Osteoblast (primary cell): ENCODE data around the gene OR8D2. TPM values are rescaled to one million over a fixed set of nuclear protein-coding genes. Genes with fewer than 3 reads are reported as not detected.
"Not testable (repeated sequence)": the region's sequence is repeated elsewhere in the genome, so short reads cannot be mapped to it uniquely, and the experiment has no call there.

Experiments
- DNase-seq: peaks from one replicate; pipeline ENCODE4 v3.0.0; 2011; ENCODE audit warnings: low spot score, mixed read lengths; ENCODE audit not compliant: insufficient read length; ENCODE audit errors: missing footprints
- H2AFZ ChIP-seq: 2 replicates; pipeline ENCODE4 v1.6.0; 2011; ENCODE audit warnings: mild to moderate bottlenecking, low read length
- H3K27ac ChIP-seq: 2 replicates; pipeline ENCODE4 v1.5.1; 2011; ENCODE audit warnings: mild to moderate bottlenecking, low read depth, low read length, moderate library complexity
- H3K27me3 ChIP-seq: 2 replicates; pipeline ENCODE4 v1.6.0; 2012; ENCODE audit warnings: mild to moderate bottlenecking, control low read depth, inconsistent platforms, low read length, moderate library complexity; ENCODE audit not compliant: insufficient read depth
- H3K36me3 ChIP-seq: 2 replicates; pipeline ENCODE4 v1.5.1; 2011; ENCODE audit warnings: mild to moderate bottlenecking, low read length, control low read depth, moderate library complexity; ENCODE audit not compliant: insufficient read depth
- H3K4me1 ChIP-seq: 2 replicates; pipeline ENCODE4 v1.5.1; 2011; ENCODE audit warnings: mild to moderate bottlenecking, low read length, control low read depth, moderate library complexity; ENCODE audit not compliant: insufficient read depth
- H3K4me2 ChIP-seq: 2 replicates; pipeline ENCODE4 v1.6.0; 2011; ENCODE audit warnings: mild to moderate bottlenecking, low read length; ENCODE audit not compliant: insufficient read depth
- H3K4me3 ChIP-seq: fragments of 200-600 bp; sonication (generic); 3 replicates; pipeline ENCODE4 v1.5.1; 2012; ENCODE audit warnings: mild to moderate bottlenecking, low read length, inconsistent platforms; ENCODE audit not compliant: insufficient read depth
- H3K79me2 ChIP-seq: 2 replicates; pipeline ENCODE4 v1.6.0; 2012; ENCODE audit warnings: mild to moderate bottlenecking, low read length, control low read depth, inconsistent platforms; ENCODE audit not compliant: insufficient read depth
- H3K9me3 ChIP-seq: 2 replicates; pipeline ENCODE4 v1.5.1; 2011; ENCODE audit warnings: low read depth, low read length, control low read depth
- H4K20me1 ChIP-seq: 2 replicates; pipeline ENCODE4 v1.6.0; 2012; ENCODE audit warnings: mild to moderate bottlenecking, low read length, control low read depth; ENCODE audit not compliant: insufficient read depth
- total RNA-seq: library from RNA; depleted of rRNA; stranded (reverse); fragments of >200 nt; gene quantifications from 2 replicates; pipeline ENCODE4 v1.2.3, GENCODE V29; 2012
- TF ChIP-seq, protein P1 (sequence below): IDR thresholded peaks from 2 replicates; pipeline ENCODE4 v1.5.1; 2011; ENCODE audit warnings: mild to moderate bottlenecking, low read depth, low read length, moderate library complexity; ENCODE audit errors: extremely low read depth

Gene OR8D2
- total RNA-seq, 1 donor = not detected

DNA sequence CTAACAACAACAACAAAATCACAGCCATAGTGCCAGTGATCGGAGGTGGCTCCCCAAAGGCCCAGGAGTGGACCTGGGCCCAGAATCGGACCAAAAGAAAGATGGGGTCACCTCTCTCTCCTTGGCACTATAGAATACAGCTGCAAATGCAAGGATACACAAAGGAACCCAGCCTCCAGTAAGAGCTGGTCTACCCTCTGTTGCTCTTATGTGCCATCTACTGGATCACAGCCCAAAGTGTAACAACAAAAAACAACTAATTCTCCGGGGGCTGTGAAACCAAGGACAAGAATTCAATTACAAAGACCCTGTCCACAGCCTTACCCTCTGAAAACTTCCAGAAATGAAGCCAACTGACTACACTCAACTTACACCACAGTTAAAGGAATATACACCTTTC is 42.2 kb downstream of the OR8D2 start:
- H3K4me1 ChIP-seq = no peaks in the 10 kb centered on the region
- H4K20me1 ChIP-seq = no peaks in the 10 kb centered on the region
- H3K27me3 ChIP-seq = no peaks in the 10 kb centered on the region
- H3K27ac ChIP-seq = no peak overlapping the region
- H3K36me3 ChIP-seq = no peaks in the 10 kb centered on the region
- DNase-seq = no peak
- no peak overlapping the region for H3K4me3 ChIP-seq
- TF ChIP-seq, protein P1, sequence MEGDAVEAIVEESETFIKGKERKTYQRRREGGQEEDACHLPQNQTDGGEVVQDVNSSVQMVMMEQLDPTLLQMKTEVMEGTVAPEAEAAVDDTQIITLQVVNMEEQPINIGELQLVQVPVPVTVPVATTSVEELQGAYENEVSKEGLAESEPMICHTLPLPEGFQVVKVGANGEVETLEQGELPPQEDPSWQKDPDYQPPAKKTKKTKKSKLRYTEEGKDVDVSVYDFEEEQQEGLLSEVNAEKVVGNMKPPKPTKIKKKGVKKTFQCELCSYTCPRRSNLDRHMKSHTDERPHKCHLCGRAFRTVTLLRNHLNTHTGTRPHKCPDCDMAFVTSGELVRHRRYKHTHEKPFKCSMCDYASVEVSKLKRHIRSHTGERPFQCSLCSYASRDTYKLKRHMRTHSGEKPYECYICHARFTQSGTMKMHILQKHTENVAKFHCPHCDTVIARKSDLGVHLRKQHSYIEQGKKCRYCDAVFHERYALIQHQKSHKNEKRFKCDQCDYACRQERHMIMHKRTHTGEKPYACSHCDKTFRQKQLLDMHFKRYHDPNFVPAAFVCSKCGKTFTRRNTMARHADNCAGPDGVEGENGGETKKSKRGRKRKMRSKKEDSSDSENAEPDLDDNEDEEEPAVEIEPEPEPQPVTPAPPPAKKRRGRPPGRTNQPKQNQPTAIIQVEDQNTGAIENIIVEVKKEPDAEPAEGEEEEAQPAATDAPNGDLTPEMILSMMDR = no peak
- H3K9me3 ChIP-seq = no peaks in the 10 kb centered on the region
- no peaks in the 10 kb centered on the region for H3K79me2 ChIP-seq
- H2AFZ ChIP-seq = no peak overlapping the region
- no peak overlapping the region for H3K4me2 ChIP-seq

DNA sequence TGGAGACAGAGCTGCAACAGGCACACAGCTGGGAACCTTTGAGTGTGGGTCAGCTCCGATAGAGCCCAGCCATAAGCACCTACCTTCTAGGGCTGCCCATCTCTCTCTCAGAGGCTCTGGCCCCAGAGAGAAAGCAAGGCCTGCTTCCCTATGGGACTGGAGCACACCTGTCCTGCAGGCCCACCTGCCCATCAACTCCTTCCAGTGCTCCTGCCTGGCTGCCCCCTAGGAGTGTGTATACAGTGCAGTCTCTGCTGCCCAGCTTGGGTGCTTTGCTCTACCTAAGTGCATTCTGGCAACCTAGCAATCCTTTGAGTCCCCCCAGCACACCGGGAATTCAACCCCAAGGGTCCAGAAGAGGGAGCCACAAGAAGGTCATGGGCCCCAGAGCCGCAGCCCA is 42.8 kb downstream of the OR8D2 start:
- no peak overlapping the region for H3K4me3 ChIP-seq
- H3K27me3 ChIP-seq = no peaks in the 10 kb centered on the region
- no peaks in the 10 kb centered on the region for H4K20me1 ChIP-seq
- DNase-seq = no peak
- H2AFZ ChIP-seq = no peak overlapping the region
- H3K4me1 ChIP-seq = no peaks in the 10 kb centered on the region
- H3K79me2 ChIP-seq = no peaks in the 10 kb centered on the region
- no peaks in the 10 kb centered on the region for H3K36me3 ChIP-seq
- no peaks in the 10 kb centered on the region for H3K9me3 ChIP-seq
- TF ChIP-seq, protein P1 = no peak
- no peak overlapping the region for H3K4me2 ChIP-seq
- no peak overlapping the region for H3K27ac ChIP-seq

DNA sequence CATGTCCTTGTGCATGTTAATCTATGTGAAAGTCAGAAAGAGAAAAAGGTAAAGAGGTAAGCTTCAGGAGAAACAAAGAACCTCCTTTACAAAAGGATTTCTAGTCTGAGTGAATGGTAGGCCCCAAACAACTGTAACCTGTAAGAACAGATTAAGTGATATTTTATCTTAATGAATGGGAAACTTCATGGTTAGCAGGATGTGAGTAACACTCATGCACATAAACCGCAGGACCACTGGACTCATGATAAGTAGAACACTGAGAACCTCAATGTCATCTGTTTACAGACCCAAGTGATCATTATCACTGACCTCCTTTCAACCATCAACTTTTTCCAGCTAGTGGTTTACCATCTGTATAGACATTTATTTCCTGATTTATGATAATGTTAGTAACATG is 43.9 kb downstream of the OR8D2 start:
- no peaks in the 10 kb centered on the region for H3K27me3 ChIP-seq
- no peak overlapping the region for H3K4me2 ChIP-seq
- no peaks in the 10 kb centered on the region for H3K36me3 ChIP-seq
- no peak overlapping the region for H3K4me3 ChIP-seq
- H3K27ac ChIP-seq = no peak overlapping the region
- no peak overlapping the region for H2AFZ ChIP-seq
- H4K20me1 ChIP-seq = no peaks in the 10 kb centered on the region
- no peaks in the 10 kb centered on the region for H3K4me1 ChIP-seq
- H3K79me2 ChIP-seq = no peaks in the 10 kb centered on the region
- TF ChIP-seq, protein P1 = no peak
- no peak for DNase-seq
- H3K9me3 ChIP-seq = no peaks in the 10 kb centered on the region

DNA sequence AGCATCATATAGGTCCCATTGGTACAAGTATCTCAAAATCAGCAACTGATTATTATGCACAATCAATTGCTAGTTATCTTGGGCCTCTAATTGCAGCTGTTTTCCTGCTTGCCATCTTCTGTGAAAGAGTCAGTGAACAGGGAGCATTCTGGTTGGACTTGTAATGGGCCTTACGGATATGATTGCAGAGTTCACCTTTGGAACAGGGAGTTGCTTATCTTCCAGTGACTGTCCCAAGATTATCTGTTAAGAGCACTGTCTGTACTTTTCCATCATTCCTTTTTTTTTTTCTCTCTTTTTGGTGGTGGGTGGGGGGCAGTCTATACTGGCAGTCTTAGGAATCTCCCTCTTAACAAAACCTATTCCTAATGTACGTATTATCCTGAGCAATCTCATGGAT is 46.0 kb downstream of the OR8D2 start:
- no peak overlapping the region for H2AFZ ChIP-seq
- TF ChIP-seq, protein P1 = no peak
- no peak for DNase-seq

DNA sequence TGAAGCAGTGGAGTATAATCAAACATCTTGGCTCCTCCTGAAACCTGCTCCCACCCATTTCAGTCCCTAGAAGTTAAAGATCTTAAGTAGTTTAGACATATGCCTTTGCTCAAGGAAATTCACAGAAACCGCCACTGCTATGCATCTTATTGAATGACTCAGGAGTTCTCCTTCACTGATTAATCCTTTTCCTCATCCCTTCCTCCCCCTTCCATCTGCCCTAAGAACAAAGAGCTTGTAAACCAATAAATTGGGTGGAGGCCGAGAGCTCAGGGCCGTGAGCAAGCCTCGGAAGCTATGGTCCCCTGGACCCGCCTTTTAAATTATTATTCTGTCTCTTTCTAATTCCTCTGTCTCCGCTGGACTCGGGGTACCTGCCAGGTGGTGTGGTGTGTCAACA is 49.1 kb downstream of the OR8D2 start:
- H3K4me1 ChIP-seq, DNase-seq, H3K27me3 ChIP-seq, H3K36me3 ChIP-seq, H2AFZ ChIP-seq, H3K9me3 ChIP-seq, H3K27ac ChIP-seq, H3K4me3 ChIP-seq, H3K79me2 ChIP-seq, H3K4me2 ChIP-seq, H4K20me1 ChIP-seq: not testable (repeated sequence)

More for the DNA sequence above, 46.0 kb downstream of the OR8D2 start:
- H3K27me3 ChIP-seq = no peaks in the 10 kb centered on the region
- H3K4me3 ChIP-seq = no peak overlapping the region
- no peaks in the 10 kb centered on the region for H3K79me2 ChIP-seq
- no peaks in the 10 kb centered on the region for H3K9me3 ChIP-seq
- H3K4me2 ChIP-seq = no peak overlapping the region
- H3K27ac ChIP-seq = no peak overlapping the region
- H4K20me1 ChIP-seq = no peaks in the 10 kb centered on the region
- H3K36me3 ChIP-seq = no peaks in the 10 kb centered on the region
- H3K4me1 ChIP-seq = no peaks in the 10 kb centered on the region
